Spinal cord (tissue), 10 donors: ENCODE measurements around the gene GPX6. TPM values are rescaled to one million over a fixed set of nuclear protein-coding genes. Genes with fewer than 3 reads are reported as not detected.
"Not testable (repeated sequence)": the region's sequence is repeated elsewhere in the genome, so short reads cannot be mapped to it uniquely, and the experiment has no call there.

Source experiments
- DNase-seq, 6 donors: peaks; one replicate each; pipeline versions ENCODE4 v3.0.0 to v3.0.0-alpha.2; 2013 to 2015; ENCODE audit warnings: low spot score in 6 of 6, low read depth in 4 of 6
- H3K27ac ChIP-seq: one replicate; pipeline ENCODE4 v1.5.1; 2013; ENCODE audit warnings: low read depth, low read length, control low read depth
- H3K27me3 ChIP-seq: one replicate; pipeline ENCODE4 v1.6.1; 2013; ENCODE audit warnings: low read length; ENCODE audit not compliant: control insufficient read depth, insufficient read depth
- H3K36me3 ChIP-seq: one replicate; pipeline ENCODE4 v1.6.1; 2013; ENCODE audit warnings: low read length; ENCODE audit not compliant: control insufficient read depth, insufficient read depth
- H3K4me1 ChIP-seq: one replicate; pipeline ENCODE4 v1.6.1; 2013; ENCODE audit warnings: low read length; ENCODE audit not compliant: control insufficient read depth, insufficient read depth
- H3K4me3 ChIP-seq: one replicate; pipeline ENCODE4 v1.5.1; 2013; ENCODE audit warnings: low read depth, low read length, control low read depth
- H3K9me3 ChIP-seq: one replicate; pipeline ENCODE4 v1.6.1; 2013; ENCODE audit warnings: low read length; ENCODE audit not compliant: control insufficient read depth, insufficient read depth
- WGBS: methylation state at CpG from one replicate; pipeline ENCODE4 v1.1.5; 2013; ENCODE audit warnings: missing lambda C conversion rate; ENCODE audit not compliant: insufficient coverage; 5-methylcytosine and 5-hydroxymethylcytosine counted together
- polyA plus RNA-seq, 2 donors: library from polyadenylated mRNA; unstranded; fragments of 120-200 nt; gene quantifications; one replicate each; pipeline ENCODE4 v1.2.1, GENCODE V29; 2013; ENCODE audit not compliant: insufficient read length in 2 of 2
- total RNA-seq, 2 donors: library from RNA; depleted of rRNA in 1 of 2; stranded (reverse); fragments of 120-200 nt in 1 of 2; fragments of >200 nt in 1 of 2; gene quantifications; one replicate each; pipeline versions ENCODE4 v1.2.3 to v1.2.4, GENCODE V29; 2013 to 2014
- donor health status: healthy.

GPX6 gene
- total and polyA plus RNA-seq, 4 donors, result not detected

- Histone ChIP-seq H3K27me3 (peaks cover 35% of the 10 kb centered on the region), H3K4me3 (no peak overlapping the region), H3K27ac (no peak overlapping the region), H3K36me3 (no peaks in the 10 kb centered on the region), H3K4me1 (peaks cover 11% of the 10 kb centered on the region), H3K9me3 (no peaks in the 10 kb centered on the region)
- no peak for DNase-seq
- WGBS, result 67% methylated on average over 2 of the region's 3 CpGs
Measured at GRCh38 chr6:28486988-28487742, 28.4 kb downstream of the GPX6 start.

GRCh38 chr6:28486533-28486932, 29.1 kb downstream of the GPX6 start:
- H3K27me3 ChIP-seq, result peaks cover 34% of the 10 kb centered on the region
- H3K9me3 ChIP-seq, result no peaks in the 10 kb centered on the region
- no CpG with 5 or more reads among the region's 1 CpG for WGBS
- no peak overlapping the region for H3K27ac ChIP-seq
- H3K4me1 ChIP-seq, result peaks cover 11% of the 10 kb centered on the region
- H3K36me3 ChIP-seq, result no peaks in the 10 kb centered on the region
- H3K4me3 ChIP-seq, result no peak overlapping the region
- DNase-seq, result no peak

- Histone ChIP-seq H3K4me3 (no peak overlapping the region), H3K36me3 (no peaks in the 10 kb centered on the region), H3K27ac (no peak overlapping the region), H3K4me1 (peaks cover 11% of the 10 kb centered on the region), H3K27me3 (peaks cover 35% of the 10 kb centered on the region), H3K9me3 (no peaks in the 10 kb centered on the region)
- DNase-seq, result no peak
- WGBS, result 100% methylated on average over 1 of the region's 3 CpGs
Measured at GRCh38 chr6:28485482-28485881, 30.1 kb downstream of the GPX6 start.

- no peaks in the 10 kb centered on the region for H3K36me3 ChIP-seq
- H3K27ac ChIP-seq, result no peak overlapping the region
- no peak overlapping the region for H3K4me3 ChIP-seq
- H3K27me3 ChIP-seq, result peaks cover 54% of the 10 kb centered on the region
- no peaks in the 10 kb centered on the region for H3K9me3 ChIP-seq
- H3K4me1 ChIP-seq, result no peaks in the 10 kb centered on the region
- no peak for DNase-seq
- 81% methylated on average over 6 of the region's 9 CpGs for WGBS
Measured at GRCh38 chr6:28480253-28480932, 35.2 kb downstream of the GPX6 start.

- no peaks in the 10 kb centered on the region for H3K9me3 ChIP-seq
- no peak for DNase-seq
- no peaks in the 10 kb centered on the region for H3K36me3 ChIP-seq
- peaks cover 64% of the 10 kb centered on the region for H3K27me3 ChIP-seq
- no peak overlapping the region for H3K4me3 ChIP-seq
- H3K27ac ChIP-seq, result no peak overlapping the region
- H3K4me1 ChIP-seq, result no peaks in the 10 kb centered on the region
- WGBS, result 60% methylated on average over 8 of the region's 12 CpGs
Measured at GRCh38 chr6:28478518-28478917, 37.1 kb downstream of the GPX6 start.

GRCh38 chr6:28474441-28475219, 41.0 kb downstream of the GPX6 start:
- Histone ChIP-seq H3K36me3 (no peaks in the 10 kb centered on the region), H3K27me3 (peaks cover 36% of the 10 kb centered on the region), H3K4me1 (no peaks in the 10 kb centered on the region), H3K9me3 (no peaks in the 10 kb centered on the region), H3K4me3 (peak overlapping the region; percentile 18), H3K27ac (no peak overlapping the region)
- peak in 4 of 6 donors; percentile 46 to 88 (median 76) for DNase-seq
- WGBS, result 5% methylated on average over 12 of the region's 18 CpGs

- DNase-seq, H3K27ac ChIP-seq, H3K27me3 ChIP-seq, H3K9me3 ChIP-seq, H3K36me3 ChIP-seq, H3K4me3 ChIP-seq, H3K4me1 ChIP-seq: not testable (repeated sequence)
- 93% methylated on average over 31 of the region's 45 CpGs for WGBS
Measured at GRCh38 chr6:28469153-28469745, 46.3 kb downstream of the GPX6 start.

GRCh38 chr6:28468056-28468455, 47.5 kb downstream of the GPX6 start:
- no peak for DNase-seq
- Histone ChIP-seq H3K4me1 (no peaks in the 10 kb centered on the region), H3K36me3 (no peaks in the 10 kb centered on the region), H3K27me3 (peaks cover 8% of the 10 kb centered on the region), H3K27ac (no peak overlapping the region), H3K9me3 (no peaks in the 10 kb centered on the region), H3K4me3 (no peak overlapping the region)
- no CpG with 5 or more reads among the region's 7 CpGs for WGBS

GRCh38 chr6:28462401-28462800, 53.2 kb downstream of the GPX6 start:
- no peaks in the 10 kb centered on the region for H3K9me3 ChIP-seq
- no peaks in the 10 kb centered on the region for H3K36me3 ChIP-seq
- no CpG with 5 or more reads among the region's 2 CpGs for WGBS
- H3K27me3 ChIP-seq, result peaks cover 17% of the 10 kb centered on the region
- no peaks in the 10 kb centered on the region for H3K4me1 ChIP-seq
- DNase-seq, result no peak
- H3K27ac ChIP-seq, result no peak overlapping the region
- H3K4me3 ChIP-seq, result no peak overlapping the region
